HG03066 (cell line): ENCODE results near the gene KLHDC10.
"Not testable (repeated sequence)": the region's sequence is repeated elsewhere in the genome, so short reads cannot be mapped to it uniquely, and the experiment has no call there.

ENCODE experiments used
- ATAC-seq: cut with Tn5 transposase; IDR thresholded peaks from one replicate; pipeline ENCODE4 v1.9.1; 2021; ENCODE audit warnings: low read depth; ENCODE audit not compliant: unreplicated experiment

The KLHDC10 gene

DNA sequence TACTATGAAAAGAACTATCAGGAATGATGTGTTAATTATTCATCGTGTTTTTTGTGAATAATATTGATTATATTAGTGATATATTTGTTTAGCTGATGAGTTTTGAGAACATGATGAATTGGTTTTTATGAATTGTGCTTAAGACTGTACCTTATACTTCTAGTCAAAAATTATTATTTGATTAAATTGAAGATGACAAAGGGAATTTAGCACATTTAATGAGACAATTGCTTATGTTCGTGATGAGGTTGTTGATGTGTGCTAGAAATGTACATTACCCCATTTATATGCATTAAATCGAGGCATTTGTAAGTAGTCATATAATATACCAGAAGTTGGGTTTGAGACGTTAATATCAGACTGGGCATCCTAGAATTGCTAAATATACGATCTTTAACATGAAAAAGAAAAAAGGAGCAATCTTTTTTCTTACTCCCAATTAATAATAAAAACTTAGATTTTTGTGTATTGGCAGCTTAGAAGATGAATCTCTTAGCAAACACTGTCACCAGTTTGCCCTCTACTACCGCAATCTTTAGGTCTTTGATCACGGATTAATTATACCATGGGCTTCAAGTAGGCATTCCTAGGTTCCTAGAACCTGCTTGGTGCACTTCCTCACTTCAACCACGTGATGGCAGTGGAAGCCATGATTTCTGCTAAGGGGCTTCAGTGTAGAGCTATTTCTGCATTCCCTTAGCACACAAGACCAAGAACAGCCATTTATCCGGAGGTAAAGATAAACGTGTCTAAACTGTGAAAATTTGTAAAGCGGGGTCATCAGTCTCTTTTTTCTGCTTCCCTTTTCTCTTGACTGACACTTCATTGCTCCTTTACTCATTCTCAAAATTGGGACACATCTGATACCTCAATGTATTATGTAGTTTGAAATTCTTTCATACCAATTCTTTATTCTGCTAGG is 1.6 kb downstream of the KLHDC10 start:
- ATAC-seq = no peak

- no peak for ATAC-seq
Observed at GRCh38 chr7:130079846-130080394, 9.6 kb downstream of the KLHDC10 start.

DNA sequence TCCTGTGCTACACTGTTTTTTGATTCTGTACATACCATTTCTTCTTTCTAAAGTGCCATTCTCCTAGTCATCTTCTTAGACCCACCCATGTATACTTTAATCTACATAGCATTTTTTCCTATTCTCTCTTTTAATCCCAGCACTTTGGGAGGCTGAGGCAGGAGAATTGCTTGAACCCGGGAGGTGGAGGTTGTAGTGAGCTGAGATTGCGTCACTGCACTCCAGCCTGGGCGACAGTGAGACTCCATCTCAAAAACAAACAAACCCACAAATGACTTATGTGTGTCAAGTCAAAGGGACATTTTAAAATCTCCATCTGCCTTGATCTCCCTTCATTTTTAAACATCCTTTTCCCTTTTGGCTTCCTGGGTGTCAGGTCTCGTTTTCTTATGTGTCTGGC is 13.2 kb downstream of the KLHDC10 start:
- not testable (repeated sequence) for ATAC-seq

DNA sequence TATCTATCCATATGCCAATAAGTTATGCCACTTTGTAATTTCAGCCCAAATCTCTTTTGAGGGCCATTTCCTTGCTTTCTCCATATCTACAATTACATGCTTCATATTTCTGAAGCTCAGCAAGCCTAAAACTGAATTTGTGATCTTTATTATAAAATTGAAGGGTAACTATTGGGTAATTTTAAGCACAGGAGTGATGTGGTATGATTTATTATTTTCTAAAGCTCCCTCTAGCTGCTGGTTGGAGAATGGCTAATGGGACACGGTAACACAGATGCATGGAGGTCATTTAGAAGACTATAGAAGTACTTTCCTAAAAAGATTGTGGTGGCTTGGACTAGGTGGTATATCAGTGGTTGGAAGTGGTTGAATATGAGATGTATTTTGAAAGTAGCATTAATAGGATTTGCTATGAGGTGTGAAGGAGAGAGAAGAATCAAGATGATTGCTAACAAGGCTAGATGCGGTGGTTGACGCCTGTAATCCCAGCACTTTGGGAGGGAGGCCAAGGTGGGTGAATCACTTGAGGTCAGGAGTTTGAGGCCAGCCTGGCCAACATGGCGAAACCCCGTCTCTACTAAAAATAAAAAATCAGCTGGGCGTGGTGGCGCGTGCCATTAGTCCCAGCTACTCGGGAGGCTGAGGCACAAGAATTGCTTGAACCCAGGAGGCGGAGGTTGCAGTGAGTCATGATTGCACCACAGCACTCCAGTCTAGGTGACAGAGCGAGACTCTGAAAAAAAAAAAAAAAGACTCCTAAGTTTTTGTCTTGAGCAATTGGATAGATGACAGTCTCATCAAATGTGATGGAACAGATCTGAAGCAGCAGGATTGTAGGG is 13.9 kb downstream of the KLHDC10 start:
- ATAC-seq = no peak

DNA sequence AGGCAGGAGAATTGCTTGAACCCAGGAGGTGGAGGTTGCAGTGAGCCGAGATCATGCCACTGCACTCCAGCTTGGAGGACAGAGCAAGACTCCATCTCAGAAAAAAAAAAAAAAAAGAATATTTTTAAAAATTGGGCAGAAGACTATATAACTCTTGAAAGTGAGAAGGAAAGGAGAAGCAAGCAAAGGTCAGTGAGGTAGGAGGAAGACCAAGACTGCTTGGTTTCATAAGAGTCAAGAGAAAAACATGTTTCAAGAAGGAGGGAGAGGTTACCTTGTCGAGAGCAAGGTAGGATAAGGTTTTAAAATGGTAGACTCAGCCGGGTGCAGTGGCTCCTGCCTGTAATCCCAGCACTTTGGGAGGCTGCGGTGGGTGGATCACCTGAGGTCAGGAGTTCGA is 14.9 kb downstream of the KLHDC10 start:
- not testable (repeated sequence) for ATAC-seq

GRCh38 chr7:130086938-130087337 is 16.6 kb downstream of the KLHDC10 start:
- ATAC-seq = no peak

GRCh38 chr7:130087364-130087763 is 17.0 kb downstream of the KLHDC10 start:
- ATAC-seq = no peak

DNA sequence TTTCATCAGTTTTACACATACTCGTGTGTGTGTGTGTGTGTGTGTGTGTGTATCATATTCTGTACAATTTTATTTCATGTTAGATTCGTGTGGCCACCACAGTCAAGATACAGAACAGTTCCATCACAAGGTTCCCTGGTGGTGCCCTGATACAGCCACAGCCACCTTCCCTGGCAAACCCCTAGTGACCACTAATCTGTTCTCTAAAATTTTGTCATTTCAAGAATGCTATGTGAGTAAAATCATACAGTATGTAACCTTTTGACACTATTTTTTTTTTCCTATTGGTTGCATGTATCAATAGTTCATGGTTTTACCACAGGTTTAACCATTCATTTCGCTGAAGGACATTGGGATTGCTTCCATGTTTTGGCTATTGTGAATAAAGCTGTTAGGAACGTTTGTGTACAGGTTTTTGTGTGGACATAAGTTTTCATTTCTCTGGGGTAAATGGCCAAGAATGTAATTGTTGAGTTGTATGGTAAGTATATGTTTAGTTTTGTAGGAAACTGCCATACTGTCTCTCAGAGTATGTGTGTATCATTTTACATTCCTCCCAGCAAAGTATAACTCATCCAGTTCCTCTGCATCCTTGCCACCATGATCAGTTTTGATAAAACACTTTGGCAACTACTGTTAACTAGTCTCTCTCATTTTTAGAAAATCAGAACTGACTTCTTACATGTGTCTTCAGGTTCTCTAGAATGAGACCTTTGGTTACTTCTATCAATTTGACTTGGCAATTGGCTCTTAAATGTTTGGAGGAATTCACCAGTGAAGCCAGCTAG is 20.6 kb downstream of the KLHDC10 start:
- no peak for ATAC-seq

DNA sequence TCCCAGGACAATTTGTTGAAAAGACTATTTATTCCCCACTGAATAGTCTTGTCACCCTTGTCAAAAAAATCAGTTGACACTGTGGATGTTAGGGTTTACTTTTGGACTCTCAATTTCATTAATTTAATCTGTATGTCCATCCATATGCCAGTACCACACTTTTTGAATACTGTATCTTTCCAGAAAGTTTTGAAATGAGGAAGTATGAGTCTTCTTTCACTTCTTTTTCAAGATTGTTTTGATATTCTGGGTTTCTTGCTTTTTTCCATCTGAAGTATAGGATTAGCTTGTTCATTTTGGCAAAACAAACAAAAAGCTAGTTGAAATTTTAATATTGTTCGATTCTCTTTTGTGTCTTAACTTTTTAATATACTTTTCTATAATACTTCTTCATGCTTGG is 21.7 kb downstream of the KLHDC10 start:
- no peak for ATAC-seq

GRCh38 chr7:130092598-130092997 is 22.3 kb downstream of the KLHDC10 start:
- ATAC-seq = no peak

- no peak for ATAC-seq
Observed at GRCh38 chr7:130095812-130096211, 25.5 kb downstream of the KLHDC10 start.

DNA sequence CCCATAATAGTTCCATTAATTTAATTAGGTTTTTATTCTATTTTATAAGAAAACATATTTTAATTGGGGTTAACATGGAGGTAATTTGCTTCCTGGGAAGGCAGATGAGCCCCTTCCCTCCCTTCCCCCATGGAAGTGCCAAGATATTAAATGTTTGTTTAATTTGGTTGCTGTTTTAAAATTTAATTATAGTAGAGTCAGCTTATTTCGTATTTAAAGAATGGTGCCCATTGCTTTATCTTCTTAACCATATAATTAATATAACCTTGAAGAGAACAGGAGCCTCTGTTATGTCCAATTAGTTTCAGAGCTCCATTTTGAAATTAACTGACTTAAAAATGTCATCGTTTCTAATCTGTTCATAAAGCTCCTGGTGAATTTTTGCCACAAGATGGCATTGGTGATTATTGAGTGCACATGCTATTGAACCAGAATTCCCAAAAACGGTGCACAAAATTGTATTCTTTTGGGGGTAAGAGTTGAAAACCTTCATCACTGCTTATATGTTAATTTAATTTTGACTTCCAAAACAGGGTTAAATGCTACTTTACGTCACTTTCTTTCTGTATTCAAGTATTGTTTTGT is 26.0 kb downstream of the KLHDC10 start:
- ATAC-seq = no peak

DNA sequence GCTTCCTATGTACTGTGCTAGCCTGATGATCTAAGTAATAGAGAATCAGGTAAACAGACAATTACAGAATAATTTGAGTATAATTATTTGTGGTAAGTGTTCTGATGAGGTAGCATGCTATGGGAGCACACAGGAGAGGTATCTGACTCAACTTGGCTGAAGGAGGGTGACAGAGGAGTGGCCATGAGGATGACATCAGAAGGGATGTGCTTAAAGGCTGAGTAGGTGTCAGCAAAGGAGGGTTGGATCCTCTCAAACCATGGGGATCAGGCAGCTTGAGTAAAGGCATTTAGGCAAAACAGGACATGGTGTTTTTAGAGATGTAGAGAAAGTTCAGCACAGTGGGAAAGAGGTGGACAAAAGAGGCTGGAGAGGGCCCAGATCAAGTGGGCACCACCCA is 29.0 kb downstream of the KLHDC10 start:
- no peak for ATAC-seq

GRCh38 chr7:130102588-130102987 is 32.3 kb downstream of the KLHDC10 start:
- ATAC-seq = no peak

DNA sequence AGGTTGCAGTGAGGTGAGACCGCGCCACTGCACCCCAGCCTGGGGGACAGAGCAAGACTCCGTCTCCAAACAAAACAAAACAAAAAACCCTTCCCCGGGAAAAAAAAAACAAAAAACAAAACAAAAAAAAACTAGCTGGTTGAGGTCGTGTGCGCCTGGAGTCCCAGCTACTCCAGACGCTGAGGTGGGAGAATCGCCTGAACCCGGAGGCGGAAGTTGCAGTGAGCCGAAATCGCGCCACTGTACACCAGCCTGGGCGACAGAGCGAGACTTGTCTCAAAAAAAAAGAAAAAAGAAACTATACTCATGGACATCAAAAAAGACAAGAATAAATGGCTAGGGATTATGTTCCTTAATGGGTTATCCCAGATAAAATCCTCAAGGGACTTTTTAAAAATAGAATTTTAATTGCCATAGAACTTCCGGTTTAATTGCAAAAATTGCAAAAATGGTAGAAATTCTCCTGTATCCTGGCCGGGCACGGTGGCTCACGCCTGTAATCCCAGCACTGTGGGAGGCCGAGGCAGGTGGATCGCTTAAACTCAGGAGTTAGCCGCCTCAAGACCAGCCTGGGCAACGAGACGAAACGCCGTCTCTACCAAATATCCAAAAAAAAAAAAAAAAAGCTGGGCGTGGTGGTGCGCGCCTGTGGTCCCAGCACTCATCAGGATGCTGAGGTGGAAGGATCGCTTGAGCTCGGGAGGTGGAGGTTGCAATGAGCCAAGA is 37.8 kb downstream of the KLHDC10 start:
- ATAC-seq = no peak

DNA sequence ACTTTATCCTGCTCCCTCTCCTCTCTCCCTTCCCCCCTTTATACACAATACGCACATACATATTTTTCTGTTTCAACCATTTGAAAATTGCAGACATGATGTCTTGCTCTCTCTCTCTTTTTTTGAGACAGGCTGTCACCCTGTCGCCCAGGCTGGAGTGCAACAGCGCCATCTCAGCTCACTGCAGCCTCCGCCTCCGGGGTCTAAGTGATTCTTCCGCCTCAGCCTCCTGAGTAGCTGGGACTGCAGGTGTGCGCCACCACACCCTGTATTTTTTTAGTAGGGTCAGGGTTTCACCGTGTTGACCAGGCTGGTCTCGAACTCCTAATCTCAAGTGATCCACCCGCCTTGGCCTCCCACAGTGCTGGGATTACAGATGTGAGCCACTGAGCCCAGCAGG is 38.5 kb downstream of the KLHDC10 start:
- ATAC-seq = no peak

- ATAC-seq = no peak
Observed at GRCh38 chr7:130112093-130112492, 41.8 kb downstream of the KLHDC10 start.

- no peak for ATAC-seq
Observed at GRCh38 chr7:130112662-130113425, 42.5 kb downstream of the KLHDC10 start.

- not testable (repeated sequence) for ATAC-seq
Observed at GRCh38 chr7:130113426-130113805, 43.1 kb downstream of the KLHDC10 start.
